HG02840 (cell line): ENCODE measurements around the gene PCDH7.

ENCODE experiments used
- ATAC-seq: cut with Tn5 transposase; IDR thresholded peaks from one replicate; pipeline ENCODE4 v1.9.1; 2021; ENCODE audit warnings: mild to moderate bottlenecking, moderate library complexity, moderate number of reproducible peaks; ENCODE audit not compliant: unreplicated experiment, low FRiP score

PCDH7 gene

GRCh38 chr4:30776451-30776850, 56.3 kb downstream of the PCDH7 start:
- no peak for ATAC-seq

GRCh38 chr4:30776921-30777415, 56.8 kb downstream of the PCDH7 start:
- ATAC-seq = no peak
